Psoas muscle (tissue), 8 donors: ENCODE results near the gene CAMK2A. TPM values are rescaled to one million over a fixed set of nuclear protein-coding genes. Genes with fewer than 3 reads are reported as not detected.

Experiments
- ATAC-seq, 4 donors: fragments of 200-7000 bp; cut with Tn5 transposase; one replicate each; pipeline ENCODE4 v1.9.1; 2020; ENCODE audit warnings: moderate library complexity in 3 of 4, mild to moderate bottlenecking in 2 of 4
- DNase-seq, 2 donors: peaks; one replicate each; pipeline ENCODE4 v3.0.0-alpha.2; 2020
- H3K27ac ChIP-seq: fragments of 200-600 bp; one replicate; pipeline ENCODE4 v1.8.0; 2022
- H3K27me3 ChIP-seq, 3 donors: fragments of 200-600 bp in 1 of 3; one replicate each; pipeline versions ENCODE4 v1.6.1 to v1.8.0; 2013 to 2022; ENCODE audit warnings: low read length in 2 of 3, mild to moderate bottlenecking in 2 of 3, moderate library complexity in 1 of 3; ENCODE audit not compliant: insufficient read depth in 3 of 3
- H3K36me3 ChIP-seq, 2 donors: fragments of 200-600 bp in 1 of 2; one replicate each; pipeline versions ENCODE4 v1.6.1 to v1.8.0; 2013 to 2022; ENCODE audit warnings: low read depth in 1 of 2, mild to moderate bottlenecking in 1 of 2, moderate library complexity in 1 of 2; ENCODE audit not compliant: insufficient read depth in 1 of 2
- H3K4me1 ChIP-seq: fragments of 200-600 bp; one replicate; pipeline ENCODE4 v1.8.0; 2022
- H3K4me3 ChIP-seq: fragments of 200-600 bp; one replicate; pipeline ENCODE4 v1.8.0; 2022; ENCODE audit warnings: mild to moderate bottlenecking
- H3K9me3 ChIP-seq: fragments of 200-600 bp; one replicate; pipeline ENCODE4 v1.8.0; 2022
- CTCF ChIP-seq: fragments of 200-600 bp; IDR thresholded peaks from one replicate; pipeline ENCODE4 v1.8.0; 2022; ENCODE audit warnings: antibody characterized with exemption
- whole genome bisulfite sequencing, 3 donors: extraction: QIAGEN DNeasy Blood & Tissue Kit; methylation state at CpG; one replicate each; pipeline versions ENCODE4 v1.1.6 to v1.1.7; 2013; 5-methylcytosine and 5-hydroxymethylcytosine counted together
- intact Hi-C, 2 donors: fragments of 100-400 bp; cut with DNase I; formaldehyde crosslinking; loops; one replicate each; pipeline versions ENCODE4 v1.11.0 to v1.14.2; 2022
- polyA plus RNA-seq, 3 donors: library from polyadenylated mRNA; stranded (reverse); fragments of 200-250 nt; gene quantifications; one replicate each; pipeline ENCODE4 v1.2.3, GENCODE V29; 2013
- total RNA-seq, 4 donors: library from RNA; stranded (reverse); fragmentation: NEBNext Ultra II Directional in 2 of 4; extraction: Animal tissue kit (Norgen Biotek cat#: 25700) in 2 of 4; gene quantifications; one replicate each; pipeline versions ENCODE4 v1.2.1 to v1.2.4, GENCODE V29; 2021 to 2023
- donor health status: healthy with polysubstance abuse.
- donor health status: DM: no; HTN: no; CAD: no; lungs with moderate emphysema.
- donor health status: Bipolar disorder and iron deficiency.
- donor health status: healthy.
- donor health status: DM: yes; HTN: yes; CAD: no.
- donor health status: DM: no; HTN: no; CAD: no.
- donor health status: DM: no; HTN: no; CAD: no.
- donor health status: DM: yes; HTN: yes; CAD: no.

The CAMK2A gene
- total and polyA plus RNA-seq, 7 donors = 8.1 to 118 (median 45.3) TPM

GRCh38 chr5:150310246-150310645, 20.7 kb upstream of the CAMK2A start:
- Histone ChIP-seq H3K27me3 (no peaks in the 10 kb centered on the region), H3K4me1 (no peaks in the 10 kb centered on the region), H3K27ac (no peak overlapping the region), H3K4me3 (no peak overlapping the region), H3K36me3 (no peaks in the 10 kb centered on the region), H3K9me3 (no peaks in the 10 kb centered on the region)
- WGBS, 3 donors = 80 to 83% (median 82%) methylated on average over 5 of the region's 5 CpGs
- intact Hi-C loops = no loop called here
- no peak for ATAC-seq
- no peak for DNase-seq
- no peak for TF ChIP-seq CTCF

- Histone ChIP-seq H3K27ac (no peak overlapping the region), H3K4me1 (no peaks in the 10 kb centered on the region), H3K4me3 (no peak overlapping the region), H3K36me3 (no peaks in the 10 kb centered on the region), H3K9me3 (no peaks in the 10 kb centered on the region), H3K27me3 (no peaks in the 10 kb centered on the region)
- intact Hi-C loops = no loop called here
- 74 to 100% (median 90%) methylated on average over 1 of the region's 1 CpG for WGBS, 3 donors
- DNase-seq = no peak
- TF ChIP-seq CTCF = no peak
- no peak for ATAC-seq
Observed at GRCh38 chr5:150309886-150310239, 20.3 kb upstream of the CAMK2A start.

GRCh38 chr5:150309101-150309885, 19.7 kb upstream of the CAMK2A start:
- Histone ChIP-seq H3K36me3 (no peaks in the 10 kb centered on the region), H3K27ac (no peak overlapping the region), H3K4me1 (no peaks in the 10 kb centered on the region), H3K9me3 (no peaks in the 10 kb centered on the region), H3K4me3 (no peak overlapping the region), H3K27me3 (no peaks in the 10 kb centered on the region)
- 61 to 69% (median 64%) methylated on average over 7 of the region's 7 CpGs for WGBS, 3 donors
- no peak for ATAC-seq
- TF ChIP-seq CTCF = no peak
- intact Hi-C loops = no loop called here
- DNase-seq = no peak

- Histone ChIP-seq H3K9me3 (no peaks in the 10 kb centered on the region), H3K27me3 (no peaks in the 10 kb centered on the region), H3K4me3 (no peak overlapping the region), H3K27ac (no peak overlapping the region), H3K36me3 (no peaks in the 10 kb centered on the region), H3K4me1 (peaks cover 3% of the 10 kb centered on the region)
- WGBS, 3 donors = 83 to 88% (median 87%) methylated on average over 11 of the region's 11 CpGs
- intact Hi-C loops = no loop called here
- DNase-seq (no peak), ATAC-seq (no peak)
- TF ChIP-seq CTCF = no peak
Observed at GRCh38 chr5:150307617-150308426, 18.2 kb upstream of the CAMK2A start.
